IPS-15b (cell line): ENCODE results near the gene WNT4.
A peak's percentile ranks its signal among the peaks of the same experiment; 100 is the strongest.

Experiments
- H3K27me3 ChIP-seq: one replicate; pipeline ENCODE4 v1.6.1; 2013; ENCODE audit warnings: low read length; ENCODE audit not compliant: control insufficient read depth, insufficient read depth
- H3K36me3 ChIP-seq: one replicate; pipeline ENCODE4 v1.6.1; 2013; ENCODE audit warnings: low read length; ENCODE audit not compliant: control insufficient read depth, insufficient read depth
- H3K4me1 ChIP-seq: one replicate; pipeline ENCODE4 v1.6.1; 2013; ENCODE audit warnings: mild to moderate bottlenecking, low read length; ENCODE audit not compliant: control insufficient read depth, insufficient read depth
- H3K4me3 ChIP-seq: one replicate; pipeline ENCODE4 v1.5.1; 2013; ENCODE audit warnings: low read depth, low read length
- H3K9ac ChIP-seq: one replicate; pipeline ENCODE4 v1.6.1; 2013; ENCODE audit warnings: low read depth, mild to moderate bottlenecking, low read length
- H3K9me3 ChIP-seq: one replicate; pipeline ENCODE4 v1.6.1; 2013; ENCODE audit warnings: mild to moderate bottlenecking, low read length; ENCODE audit not compliant: control insufficient read depth, insufficient read depth

Gene WNT4

DNA sequence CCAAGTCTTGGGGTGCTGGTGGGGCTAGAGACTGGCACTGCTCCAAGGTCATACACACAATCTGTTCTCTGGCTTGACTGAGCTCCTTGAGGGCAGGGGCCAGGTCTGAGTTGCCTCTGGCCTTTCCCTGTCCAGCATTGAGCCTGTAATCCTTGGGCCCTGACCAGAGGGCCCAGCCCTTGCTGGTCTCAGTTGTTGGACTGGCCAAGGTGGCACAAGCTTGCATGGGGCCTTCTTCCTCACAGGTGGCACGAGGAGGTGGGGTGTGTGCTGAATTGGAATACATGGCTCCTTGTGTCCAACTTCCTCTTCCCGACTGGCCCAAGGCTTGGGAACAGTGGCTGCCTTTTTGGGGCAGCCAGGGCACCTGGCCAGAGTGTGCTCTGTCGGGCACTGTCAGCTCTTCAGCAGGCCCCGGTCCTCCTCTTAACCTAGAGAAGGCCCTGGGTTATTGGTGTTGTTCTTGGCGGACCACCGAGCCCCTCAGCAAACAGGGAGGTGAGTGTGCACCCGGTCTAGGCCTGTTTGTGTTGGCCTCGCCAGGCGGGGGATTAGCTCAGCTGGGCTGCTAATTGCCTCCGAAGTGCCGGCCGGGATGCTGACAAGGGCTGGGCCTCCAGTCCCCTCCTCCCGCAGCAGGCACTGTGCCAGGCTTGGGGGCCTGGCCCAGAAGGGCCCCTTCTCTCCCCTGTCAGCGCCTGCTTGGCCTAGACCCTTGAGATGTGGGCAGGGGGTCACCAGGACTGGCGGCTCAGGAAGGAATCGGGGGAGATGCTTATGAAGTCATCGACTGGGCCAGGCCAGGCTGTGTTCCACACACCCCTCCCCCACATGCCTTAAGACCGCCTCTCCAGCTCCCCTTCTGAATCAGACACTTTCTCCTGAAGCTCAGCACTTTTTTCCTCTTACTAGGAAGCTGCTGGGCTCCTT, 28.5 kb downstream of the WNT4 start:
- Histone ChIP-seq H3K4me1 (peaks cover 4% of the 10 kb centered on the region), H3K36me3 (peaks cover 2% of the 10 kb centered on the region), H3K4me3 (no peak overlapping the region), H3K9me3 (no peaks in the 10 kb centered on the region), H3K9ac (peak overlapping the region; percentile 29), H3K27me3 (no peaks in the 10 kb centered on the region)

DNA sequence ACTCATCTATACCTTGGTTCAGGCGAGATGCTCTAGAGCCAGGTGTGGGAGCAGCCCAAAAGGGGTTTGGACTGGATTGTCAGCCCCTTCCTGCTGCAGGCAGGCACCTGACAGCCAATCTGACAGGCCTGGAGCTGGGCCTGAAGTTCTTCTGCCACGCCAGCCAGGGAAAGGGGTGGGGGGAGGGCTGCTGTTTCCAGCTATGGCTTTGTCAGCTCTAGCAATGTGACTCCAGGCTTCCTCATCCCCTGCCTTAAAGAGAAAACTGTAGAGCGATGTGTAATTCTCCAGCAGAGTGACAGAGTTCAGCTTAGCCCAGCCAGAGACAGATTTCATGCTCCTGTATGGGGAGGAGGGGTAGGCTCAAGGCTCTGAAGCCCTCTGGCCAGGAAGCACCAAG, 30.3 kb downstream of the WNT4 start:
- Histone ChIP-seq H3K9me3 (no peaks in the 10 kb centered on the region), H3K27me3 (no peaks in the 10 kb centered on the region), H3K4me1 (peaks cover 4% of the 10 kb centered on the region), H3K4me3 (no peak overlapping the region), H3K36me3 (peaks cover 7% of the 10 kb centered on the region), H3K9ac (no peak overlapping the region)

DNA sequence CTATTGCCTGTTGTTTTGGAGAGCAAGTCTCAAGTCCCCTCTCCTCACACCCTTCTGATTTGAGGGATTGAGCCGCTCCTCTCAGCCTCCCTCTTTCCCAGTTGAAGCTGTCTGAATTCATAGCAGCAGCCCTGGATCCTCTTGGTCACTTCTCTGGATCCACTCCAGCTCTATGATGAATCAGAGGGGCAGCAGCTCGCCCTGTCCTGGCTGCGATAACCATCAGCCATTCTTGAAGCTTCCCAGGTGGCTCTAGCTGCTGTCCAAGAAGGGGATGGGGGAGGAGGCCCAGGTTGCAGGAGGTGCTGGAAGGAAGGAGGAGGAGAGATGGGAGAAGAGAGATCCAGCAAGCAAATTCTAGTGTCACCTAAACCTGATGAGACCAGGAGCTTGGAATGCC, 31.3 kb downstream of the WNT4 start:
- H3K27me3 ChIP-seq = no peaks in the 10 kb centered on the region
- no peaks in the 10 kb centered on the region for H3K9me3 ChIP-seq
- H3K4me1 ChIP-seq = peaks cover 4% of the 10 kb centered on the region
- no peak overlapping the region for H3K9ac ChIP-seq
- H3K36me3 ChIP-seq = peaks cover 7% of the 10 kb centered on the region
- H3K4me3 ChIP-seq = no peak overlapping the region

DNA sequence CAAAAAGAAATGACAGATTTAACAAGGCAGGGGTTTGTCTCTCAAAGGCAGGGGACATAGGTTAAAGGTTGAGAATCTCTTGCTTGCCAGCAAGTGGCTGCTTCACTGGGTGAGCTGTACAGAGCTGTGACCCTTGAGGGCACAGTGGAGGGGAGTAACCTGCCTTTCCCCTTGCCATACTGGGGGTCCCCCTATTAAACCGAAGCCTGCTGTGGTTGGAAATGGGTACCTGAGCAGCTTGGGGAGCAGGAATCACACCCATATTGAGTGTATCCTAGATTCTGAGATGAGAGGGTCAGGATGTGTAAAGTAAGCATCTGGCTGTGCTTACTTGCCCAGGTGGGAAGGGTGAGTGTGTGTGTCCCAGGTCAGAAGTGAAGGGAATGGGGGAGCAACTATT, 31.8 kb downstream of the WNT4 start:
- Histone ChIP-seq H3K9ac (no peak overlapping the region), H3K36me3 (peaks cover 7% of the 10 kb centered on the region), H3K27me3 (no peaks in the 10 kb centered on the region), H3K9me3 (no peaks in the 10 kb centered on the region), H3K4me1 (peaks cover 4% of the 10 kb centered on the region), H3K4me3 (no peak overlapping the region)

DNA sequence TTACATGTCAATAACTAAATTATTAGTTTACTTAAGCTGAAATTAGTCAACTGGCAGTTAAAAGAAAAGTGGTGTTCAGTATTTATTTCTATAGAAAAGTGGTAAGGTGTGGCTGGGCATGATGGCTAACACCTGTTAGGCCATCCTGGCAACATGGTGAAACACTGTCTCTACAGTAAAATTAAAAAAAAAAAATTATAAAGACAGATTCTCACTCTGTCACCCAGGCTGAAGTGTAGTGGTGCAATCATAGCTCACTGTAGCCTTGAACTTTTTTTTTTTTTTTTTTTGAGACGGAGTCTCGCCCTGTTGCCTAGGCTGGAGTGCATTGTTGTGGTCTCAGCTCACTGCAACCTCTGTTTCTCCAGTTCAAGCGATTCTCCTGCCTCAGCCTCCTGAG, 32.9 kb downstream of the WNT4 start:
- Histone ChIP-seq H3K27me3 (no peaks in the 10 kb centered on the region), H3K4me3 (no peak overlapping the region), H3K9me3 (no peaks in the 10 kb centered on the region), H3K36me3 (peaks cover 7% of the 10 kb centered on the region), H3K9ac (no peak overlapping the region), H3K4me1 (peaks cover 2% of the 10 kb centered on the region)

DNA sequence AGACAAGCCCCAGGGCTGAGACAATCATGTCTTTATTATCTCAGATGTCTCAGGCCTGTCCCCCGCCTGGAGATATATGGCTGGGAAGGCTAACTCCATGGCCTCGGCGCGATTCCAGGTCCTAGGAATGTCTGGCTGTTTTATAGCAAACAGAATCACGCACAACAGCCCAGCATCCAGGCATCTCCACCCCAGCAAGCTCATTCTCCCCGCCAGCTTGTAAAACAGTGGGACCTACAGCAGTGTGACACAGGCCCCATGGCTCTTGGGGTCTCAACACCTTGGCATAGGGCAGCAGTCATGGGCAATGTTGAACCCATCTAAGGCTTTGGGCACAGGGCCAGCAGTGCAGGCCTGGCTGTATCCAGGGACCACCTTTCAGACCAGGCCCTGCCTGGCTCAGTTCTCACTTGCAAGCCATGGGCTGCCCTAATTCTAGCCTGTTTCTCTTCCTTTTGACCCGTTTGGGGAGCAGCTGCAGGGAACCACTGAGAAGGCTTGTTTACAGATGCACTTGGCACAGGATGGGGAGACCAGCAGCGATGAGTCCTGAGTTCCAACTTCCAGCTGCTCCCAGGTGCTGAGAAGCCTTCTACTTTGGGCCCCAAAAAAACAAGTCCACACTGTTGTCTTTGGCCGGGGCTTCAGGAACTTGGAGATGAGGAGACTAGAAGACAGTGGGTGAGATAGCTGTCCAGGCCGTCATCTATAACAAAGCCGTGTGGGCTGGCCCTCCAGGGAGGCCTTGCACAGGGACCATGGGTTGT, 34.4 kb downstream of the WNT4 start:
- Histone ChIP-seq H3K9ac (no peak overlapping the region), H3K36me3 (peaks cover 7% of the 10 kb centered on the region), H3K27me3 (no peaks in the 10 kb centered on the region), H3K4me3 (no peak overlapping the region), H3K9me3 (no peaks in the 10 kb centered on the region), H3K4me1 (no peaks in the 10 kb centered on the region)

DNA sequence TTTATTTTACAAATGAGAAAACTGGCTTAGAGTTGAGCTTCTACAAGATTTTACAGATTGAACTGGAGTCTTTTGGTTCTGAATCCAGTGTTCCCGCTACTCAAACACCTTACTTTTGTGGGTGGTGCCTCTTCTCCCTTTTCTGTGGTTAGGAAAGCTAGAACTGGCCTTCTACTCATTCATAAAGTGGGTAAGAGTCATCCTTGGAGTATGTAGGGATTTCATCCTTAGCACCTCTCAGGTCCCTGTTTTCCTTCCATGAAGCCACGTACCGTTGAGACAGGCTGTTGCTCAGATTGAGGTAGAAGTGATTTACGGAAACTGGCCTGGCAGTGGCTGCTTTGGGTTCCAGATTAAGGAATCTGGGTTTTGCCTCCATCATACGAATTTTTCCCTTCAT, 35.8 kb downstream of the WNT4 start:
- no peak overlapping the region for H3K4me3 ChIP-seq
- no peaks in the 10 kb centered on the region for H3K9me3 ChIP-seq
- H3K36me3 ChIP-seq = peaks cover 7% of the 10 kb centered on the region
- no peaks in the 10 kb centered on the region for H3K27me3 ChIP-seq
- no peak overlapping the region for H3K9ac ChIP-seq
- H3K4me1 ChIP-seq = no peaks in the 10 kb centered on the region

DNA sequence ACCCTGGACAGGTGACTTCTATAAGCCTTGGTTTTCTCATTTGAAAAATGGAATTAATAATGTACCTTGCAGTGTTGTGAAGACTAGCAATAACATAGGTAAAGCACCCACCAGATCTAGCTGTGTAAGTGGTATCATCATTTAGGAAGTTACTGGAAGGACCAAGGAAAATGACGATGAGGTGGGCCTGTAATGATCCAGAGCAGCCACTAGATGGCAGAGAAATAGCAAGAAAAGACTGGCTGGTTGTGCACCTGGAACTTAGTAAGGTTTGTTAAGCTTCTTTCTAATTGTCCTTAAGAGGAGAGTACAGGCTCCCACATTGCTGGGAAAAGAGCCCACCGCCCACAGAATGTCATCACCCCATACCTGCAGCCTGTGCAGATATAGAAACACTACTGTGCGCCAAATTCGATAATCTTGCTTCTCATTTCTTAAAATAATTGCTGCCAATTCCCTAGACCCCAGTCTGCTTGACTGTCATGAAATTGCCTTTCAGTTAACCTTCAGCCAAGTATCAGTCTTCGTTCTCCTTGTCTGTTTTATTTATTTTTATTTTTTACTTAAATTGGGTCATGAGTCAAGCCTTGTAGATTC, 37.2 kb downstream of the WNT4 start:
- Histone ChIP-seq H3K36me3 (peaks cover 7% of the 10 kb centered on the region), H3K4me1 (no peaks in the 10 kb centered on the region), H3K9me3 (no peaks in the 10 kb centered on the region), H3K27me3 (no peaks in the 10 kb centered on the region), H3K4me3 (no peak overlapping the region), H3K9ac (no peak overlapping the region)

DNA sequence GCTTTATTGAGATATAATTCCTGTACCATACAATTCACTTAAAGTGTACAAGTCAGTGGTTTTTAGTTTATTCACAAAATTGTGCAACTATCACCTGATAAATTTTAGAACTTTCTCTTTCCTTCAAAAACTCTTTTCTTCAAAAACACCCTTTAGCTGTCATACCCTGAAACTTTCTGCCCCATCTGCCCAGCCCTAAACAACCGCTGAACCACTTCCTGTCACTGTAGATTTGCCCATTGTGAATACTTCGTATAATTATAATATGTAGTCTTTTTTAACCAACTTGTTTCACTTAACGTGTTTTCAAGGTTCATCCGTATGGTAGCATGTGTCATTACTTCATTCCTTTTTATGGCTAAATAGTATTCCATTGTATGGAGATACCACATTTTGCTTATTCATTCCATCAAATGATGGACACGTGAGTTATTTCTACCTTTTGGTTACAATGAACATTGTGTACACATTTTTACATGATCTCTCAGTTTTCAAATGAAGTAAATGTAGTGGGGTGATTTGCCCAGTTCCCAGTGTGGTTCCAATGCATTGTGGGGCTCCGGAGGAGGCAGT, 37.9 kb downstream of the WNT4 start:
- Histone ChIP-seq H3K36me3 (peaks cover 12% of the 10 kb centered on the region), H3K4me1 (peaks cover 2% of the 10 kb centered on the region), H3K9ac (no peak overlapping the region), H3K27me3 (no peaks in the 10 kb centered on the region), H3K9me3 (no peaks in the 10 kb centered on the region), H3K4me3 (no peak overlapping the region)

DNA sequence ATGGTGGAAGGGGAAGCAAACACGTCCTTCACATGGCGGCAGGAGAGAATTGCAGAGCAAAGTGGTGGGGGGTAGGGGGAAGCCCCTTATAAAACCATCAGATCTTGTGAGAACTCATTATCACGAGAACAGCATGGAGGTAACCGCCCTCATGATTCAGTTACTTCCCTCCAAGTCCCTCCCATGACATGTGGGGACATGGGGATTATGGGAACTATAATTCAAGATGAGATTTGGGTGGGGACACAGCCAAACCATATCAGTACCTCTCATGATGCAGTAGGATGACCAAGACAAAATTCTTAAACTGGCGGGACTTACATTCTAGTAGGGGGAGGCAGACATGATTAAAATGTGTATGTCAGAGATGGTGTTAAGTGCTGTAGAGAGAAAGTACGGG, 38.8 kb downstream of the WNT4 start:
- Histone ChIP-seq H3K4me1 (peaks cover 2% of the 10 kb centered on the region), H3K9me3 (no peaks in the 10 kb centered on the region)

DNA sequence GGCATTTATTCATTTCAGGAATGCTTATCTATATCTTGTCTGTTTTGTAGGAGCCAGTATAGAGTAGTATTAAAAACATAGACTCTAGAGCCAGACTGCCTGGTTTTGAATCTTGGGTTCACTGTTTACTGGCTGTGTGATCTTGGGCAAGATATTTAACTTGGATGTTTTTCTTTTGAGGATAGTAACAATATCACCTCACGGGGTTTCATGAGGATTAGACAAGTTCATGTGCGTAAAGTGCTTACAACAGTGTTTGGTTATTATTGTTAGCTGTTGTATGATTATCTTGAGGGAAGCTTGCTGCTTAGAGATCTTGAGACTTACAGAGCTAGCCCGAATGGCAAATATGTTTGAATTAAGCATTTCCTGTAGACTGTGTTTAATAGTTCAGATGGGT, 40.2 kb downstream of the WNT4 start:
- Histone ChIP-seq H3K9ac (no peak overlapping the region), H3K4me3 (no peak overlapping the region), H3K27me3 (no peaks in the 10 kb centered on the region), H3K36me3 (peaks cover 8% of the 10 kb centered on the region), H3K4me1 (peaks cover 2% of the 10 kb centered on the region), H3K9me3 (no peaks in the 10 kb centered on the region)

More for the DNA sequence above, 38.8 kb downstream of the WNT4 start:
- peaks cover 12% of the 10 kb centered on the region for H3K36me3 ChIP-seq
- H3K9ac ChIP-seq = no peak overlapping the region
- H3K27me3 ChIP-seq = no peaks in the 10 kb centered on the region
- H3K4me3 ChIP-seq = no peak overlapping the region
